ENCODE results near the gene OSBPL3. TPM values are rescaled to one million over a fixed set of nuclear protein-coding genes. Genes with fewer than 3 reads are reported as not detected.

Gene OSBPL3
- total RNA-seq, 4 donors from 2014 or later: 1.2 to 9.0 (median 3.5) TPM

DNA sequence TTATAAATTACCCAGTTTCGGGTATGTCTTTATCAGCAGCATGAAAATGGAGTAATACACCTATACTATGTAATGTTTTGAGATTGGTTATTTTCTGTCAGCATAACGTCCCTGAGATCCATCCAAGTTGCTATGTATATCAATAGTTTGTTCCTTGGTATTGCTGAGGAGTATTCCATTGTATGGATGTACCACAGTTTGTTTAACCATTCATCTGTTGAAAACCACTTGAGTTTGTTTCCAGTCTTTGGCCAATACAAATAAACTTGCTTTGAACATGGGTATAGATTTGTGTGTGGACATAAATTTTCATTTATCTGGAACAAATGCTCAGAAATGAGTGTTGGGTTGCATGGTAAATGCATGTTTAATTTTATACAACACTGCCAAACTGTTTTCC lies 119.4 kb downstream of the OSBPL3 start:
- H3K9me3 ChIP-seq: no peaks in the 10 kb centered on the region
- TF ChIP-seq, protein P1, sequence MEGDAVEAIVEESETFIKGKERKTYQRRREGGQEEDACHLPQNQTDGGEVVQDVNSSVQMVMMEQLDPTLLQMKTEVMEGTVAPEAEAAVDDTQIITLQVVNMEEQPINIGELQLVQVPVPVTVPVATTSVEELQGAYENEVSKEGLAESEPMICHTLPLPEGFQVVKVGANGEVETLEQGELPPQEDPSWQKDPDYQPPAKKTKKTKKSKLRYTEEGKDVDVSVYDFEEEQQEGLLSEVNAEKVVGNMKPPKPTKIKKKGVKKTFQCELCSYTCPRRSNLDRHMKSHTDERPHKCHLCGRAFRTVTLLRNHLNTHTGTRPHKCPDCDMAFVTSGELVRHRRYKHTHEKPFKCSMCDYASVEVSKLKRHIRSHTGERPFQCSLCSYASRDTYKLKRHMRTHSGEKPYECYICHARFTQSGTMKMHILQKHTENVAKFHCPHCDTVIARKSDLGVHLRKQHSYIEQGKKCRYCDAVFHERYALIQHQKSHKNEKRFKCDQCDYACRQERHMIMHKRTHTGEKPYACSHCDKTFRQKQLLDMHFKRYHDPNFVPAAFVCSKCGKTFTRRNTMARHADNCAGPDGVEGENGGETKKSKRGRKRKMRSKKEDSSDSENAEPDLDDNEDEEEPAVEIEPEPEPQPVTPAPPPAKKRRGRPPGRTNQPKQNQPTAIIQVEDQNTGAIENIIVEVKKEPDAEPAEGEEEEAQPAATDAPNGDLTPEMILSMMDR (IDR thresholded peaks at IDR 0.05): no peak
- TF ChIP-seq POLR2A (IDR thresholded peaks at IDR 0.05): no peak
- no peaks in the 10 kb centered on the region for H3K27me3 ChIP-seq
- DNase-seq: no peak
- no peak overlapping the region for H3K4me3 ChIP-seq
- H3K4me1 ChIP-seq: no peaks in the 10 kb centered on the region
- no peak overlapping the region for H3K27ac ChIP-seq
- H3K36me3 ChIP-seq: no peaks in the 10 kb centered on the region
- intact Hi-C loops (cut with DNase I; ENCODE audit: low total_unique reads): no loop called here

DNA sequence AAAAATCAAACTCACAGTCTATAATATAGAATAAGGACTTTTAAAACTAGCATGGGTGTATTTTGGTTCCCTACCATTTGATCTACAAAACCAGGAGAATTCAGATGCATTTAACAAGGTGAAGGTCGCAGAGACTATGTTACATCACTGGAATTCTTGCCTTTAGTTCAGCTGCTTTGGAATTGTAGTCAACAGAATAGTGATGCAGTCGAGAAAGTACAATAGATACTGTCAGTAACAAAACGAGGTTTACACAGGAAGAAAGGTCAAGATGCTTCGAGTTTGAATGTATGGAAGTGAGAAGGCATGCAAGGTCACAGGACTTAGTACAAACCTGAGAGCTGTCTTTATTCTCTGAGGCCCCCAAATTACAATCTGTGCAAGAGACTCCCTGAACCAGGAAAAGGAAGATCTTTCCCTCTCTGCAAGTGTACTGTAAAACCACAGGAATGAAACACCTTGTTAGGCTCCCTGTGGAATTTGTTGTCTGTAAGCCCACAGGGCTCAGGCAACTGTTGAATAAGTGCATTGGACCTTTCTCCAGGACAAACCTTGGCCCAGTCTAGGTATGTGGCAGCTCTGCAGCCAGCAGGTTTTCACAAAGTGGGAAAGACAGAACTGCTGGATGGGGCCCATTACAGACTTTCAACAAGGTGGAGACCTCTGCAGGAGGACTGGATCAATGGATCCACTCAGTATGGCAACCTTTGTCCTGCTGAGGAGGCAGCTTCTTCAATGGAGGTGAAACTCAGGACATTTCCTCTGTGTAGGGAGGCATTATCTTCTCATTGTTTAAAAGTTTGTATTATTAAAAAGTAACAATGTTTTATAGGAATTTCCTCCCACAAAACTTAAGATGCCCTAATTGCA lies 121.6 kb downstream of the OSBPL3 start:
- intact Hi-C loops (cut with DNase I; ENCODE audit: low total_unique reads): no loop called here
- H3K36me3 ChIP-seq: no peaks in the 10 kb centered on the region
- no peak overlapping the region for H3K27ac ChIP-seq
- no peaks in the 10 kb centered on the region for H3K4me1 ChIP-seq
- TF ChIP-seq, protein P1 (IDR thresholded peaks at IDR 0.05): no peak
- no peak for TF ChIP-seq POLR2A (IDR thresholded peaks at IDR 0.05)
- no peaks in the 10 kb centered on the region for H3K27me3 ChIP-seq
- H3K9me3 ChIP-seq: no peaks in the 10 kb centered on the region
- no peak overlapping the region for H3K4me3 ChIP-seq
- DNase-seq: no peak

DNA sequence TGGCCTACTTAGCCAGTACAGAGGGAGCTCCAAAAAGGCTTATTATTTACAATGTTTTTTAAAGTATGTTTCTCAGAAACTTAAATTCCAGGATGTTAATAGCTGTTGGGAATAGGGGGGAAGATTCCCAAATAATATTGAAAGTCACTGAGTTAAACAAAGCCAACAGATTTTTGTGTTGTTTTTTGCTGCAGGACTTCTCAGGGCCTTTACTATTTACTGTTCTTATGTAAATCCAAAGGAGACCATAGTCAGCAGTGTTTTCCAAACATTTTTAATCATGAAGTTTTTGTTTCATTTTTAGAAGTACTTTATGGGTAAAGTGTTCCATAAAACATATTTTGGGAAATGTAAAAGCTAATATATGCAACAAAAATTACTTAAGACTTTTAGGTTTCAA lies 122.4 kb downstream of the OSBPL3 start:
- intact Hi-C loops (cut with DNase I; ENCODE audit: low total_unique reads): no loop called here

DNA sequence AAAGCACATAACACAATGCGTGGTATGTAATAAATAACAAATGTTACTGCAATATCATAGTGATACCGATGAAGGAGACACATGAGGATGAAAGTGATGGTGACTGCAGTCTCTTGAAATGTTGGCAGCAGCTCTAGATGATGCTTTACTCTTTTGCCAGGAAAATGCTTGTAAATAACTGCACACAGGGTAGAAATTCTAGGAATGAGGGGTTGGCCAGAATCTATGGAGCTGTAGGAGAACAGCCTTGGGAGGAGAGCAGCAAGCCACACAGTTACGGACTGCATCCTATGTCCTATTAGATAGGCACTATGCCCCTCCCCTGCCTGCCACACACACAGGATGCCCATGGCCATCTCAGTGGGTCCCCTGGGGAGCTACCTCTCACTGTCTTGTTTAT lies 125.1 kb downstream of the OSBPL3 start:
- no peaks in the 10 kb centered on the region for H3K4me1 ChIP-seq
- no peaks in the 10 kb centered on the region for H3K36me3 ChIP-seq
- intact Hi-C loops (cut with DNase I; ENCODE audit: low total_unique reads): no loop called here
- no peaks in the 10 kb centered on the region for H3K27me3 ChIP-seq
- no peak overlapping the region for H3K27ac ChIP-seq
- DNase-seq: no peak
- no peak overlapping the region for H3K4me3 ChIP-seq
- no peaks in the 10 kb centered on the region for H3K9me3 ChIP-seq
- TF ChIP-seq, protein P1 (IDR thresholded peaks at IDR 0.05): no peak
- no peak for TF ChIP-seq POLR2A (IDR thresholded peaks at IDR 0.05)

More for the DNA sequence above, 122.4 kb downstream of the OSBPL3 start:
- Histone ChIP-seq H3K4me1 (no peaks in the 10 kb centered on the region), H3K36me3 (no peaks in the 10 kb centered on the region), H3K27ac (no peak overlapping the region), H3K27me3 (no peaks in the 10 kb centered on the region), H3K4me3 (no peak overlapping the region), H3K9me3 (no peaks in the 10 kb centered on the region)
- DNase-seq: no peak
- no peak for TF ChIP-seq POLR2A (IDR thresholded peaks at IDR 0.05)
- TF ChIP-seq, protein P1 (IDR thresholded peaks at IDR 0.05): no peak

DNA sequence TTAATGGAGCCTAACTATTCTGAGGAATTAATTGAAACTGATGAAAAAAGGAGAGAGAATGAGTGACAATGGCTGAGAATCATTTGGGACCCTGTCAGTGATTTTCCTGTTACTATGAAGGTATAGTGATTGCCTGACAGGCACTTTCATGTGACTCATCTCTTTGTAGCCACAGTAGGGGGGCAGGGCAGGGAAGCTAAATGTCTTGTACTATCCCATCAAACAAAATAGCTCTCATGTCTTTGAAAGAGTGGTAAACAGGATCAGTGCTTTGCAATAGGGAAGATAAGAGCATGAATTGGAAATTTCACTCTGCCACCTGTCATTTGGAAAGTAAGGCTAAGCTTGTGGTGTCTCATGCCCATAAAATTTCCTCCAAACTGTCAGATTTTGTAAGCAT lies 128.2 kb downstream of the OSBPL3 start:
- Histone ChIP-seq H3K27me3 (no peaks in the 10 kb centered on the region), H3K4me1 (no peaks in the 10 kb centered on the region), H3K9me3 (no peaks in the 10 kb centered on the region), H3K4me3 (no peak overlapping the region), H3K27ac (no peak overlapping the region), H3K36me3 (no peaks in the 10 kb centered on the region)
- DNase-seq: no peak
- TF ChIP-seq, protein P1 (IDR thresholded peaks at IDR 0.05): no peak
- no peak for TF ChIP-seq POLR2A (IDR thresholded peaks at IDR 0.05)
- intact Hi-C loops (cut with DNase I; ENCODE audit: low total_unique reads): no loop called here

Data from uterus (tissue), 4 donors.